D721Med (cell line): Measurements from ENCODE around the gene KIR3DL1.
"Not testable (repeated sequence)": the region's sequence is repeated elsewhere in the genome, so short reads cannot be mapped to it uniquely, and the experiment has no call there.

ENCODE experiments used
- DNase-seq: peaks from one replicate; pipeline ENCODE4 v3.0.0; 2011; ENCODE audit warnings: low spot score; ENCODE audit not compliant: insufficient read length
- FAIRE-seq: peaks from 2 replicates; lab custom pipeline; 2011; peaks lifted over from hg19 to GRCh38; lab: Jason Lieb, UNC
- CTCF ChIP-seq: IDR thresholded peaks from 2 replicates; pipeline ENCODE4 v1.5.1; 2012; ENCODE audit warnings: mild to moderate bottlenecking, control low read depth; ENCODE audit not compliant: insufficient read depth; ENCODE audit errors: missing control alignments

KIR3DL1 gene

GRCh38 chr19:54806516-54806838 is 9.8 kb upstream of the KIR3DL1 start:
- no peak for TF ChIP-seq CTCF
- DNase-seq = no peak
- FAIRE-seq = no peak

- not testable (repeated sequence) for DNase-seq, FAIRE-seq
Measured at GRCh38 chr19:54814571-54814970, 1.7 kb upstream of the KIR3DL1 start.

GRCh38 chr19:54817670-54818536 is 1.6 kb downstream of the KIR3DL1 start:
- no peak for TF ChIP-seq CTCF
- no peak for DNase-seq
- no peak for FAIRE-seq

- not testable (repeated sequence) for FAIRE-seq, DNase-seq
Measured at GRCh38 chr19:54824416-54824815, 8.1 kb downstream of the KIR3DL1 start.

- FAIRE-seq, DNase-seq: not testable (repeated sequence)
Measured at GRCh38 chr19:54825326-54825725, 9.1 kb downstream of the KIR3DL1 start.

- DNase-seq, FAIRE-seq: not testable (repeated sequence)
Measured at GRCh38 chr19:54828064-54828463, 11.8 kb downstream of the KIR3DL1 start.

- not testable (repeated sequence) for FAIRE-seq, DNase-seq
Measured at GRCh38 chr19:54832496-54832895, 16.2 kb downstream of the KIR3DL1 start, which contains the start of gene KIR2DS4. Gene KIR2DS4, plus strand, starts transcription at chr19:54832676.

- FAIRE-seq = not testable (repeated sequence)
Measured at GRCh38 chr19:54835126-54835525, 18.9 kb downstream of the KIR3DL1 start.

GRCh38 chr19:54837522-54837921 is 21.3 kb downstream of the KIR3DL1 start:
- not testable (repeated sequence) for DNase-seq, FAIRE-seq

More at GRCh38 chr19:54835126-54835525, 18.9 kb downstream of the KIR3DL1 start:
- not testable (repeated sequence) for DNase-seq

- not testable (repeated sequence) for FAIRE-seq
Measured at GRCh38 chr19:54843171-54843570, 26.9 kb downstream of the KIR3DL1 start.

GRCh38 chr19:54850061-54850640 is 33.9 kb downstream of the KIR3DL1 start, which contains the start of gene KIR3DL2:
Gene KIR3DL2, plus strand, starts transcription at chr19:54850443. Its CDS starts 33 bp downstream, at chr19:54850476.
- not testable (repeated sequence) for DNase-seq, FAIRE-seq

More at GRCh38 chr19:54843171-54843570, 26.9 kb downstream of the KIR3DL1 start:
- not testable (repeated sequence) for DNase-seq

- no peak for FAIRE-seq
Measured at GRCh38 chr19:54850930-54851329, 34.7 kb downstream of the KIR3DL1 start.

More at GRCh38 chr19:54850930-54851329, 34.7 kb downstream of the KIR3DL1 start:
- no peak for TF ChIP-seq CTCF
- DNase-seq = no peak
